CD4-positive, alpha-beta T cell treated with Interleukin-1 beta for 1 hour (primary cell): Measurements from ENCODE around the gene BCL2.
"Not testable (repeated sequence)": the region's sequence is repeated elsewhere in the genome, so short reads cannot be mapped to it uniquely, and the experiment has no call there.

Experiments
- DNase-seq, 2 donors: peaks; one replicate each; pipeline ENCODE4 v3.0.0-alpha.2; 2020 to 2022

The BCL2 gene

DNA sequence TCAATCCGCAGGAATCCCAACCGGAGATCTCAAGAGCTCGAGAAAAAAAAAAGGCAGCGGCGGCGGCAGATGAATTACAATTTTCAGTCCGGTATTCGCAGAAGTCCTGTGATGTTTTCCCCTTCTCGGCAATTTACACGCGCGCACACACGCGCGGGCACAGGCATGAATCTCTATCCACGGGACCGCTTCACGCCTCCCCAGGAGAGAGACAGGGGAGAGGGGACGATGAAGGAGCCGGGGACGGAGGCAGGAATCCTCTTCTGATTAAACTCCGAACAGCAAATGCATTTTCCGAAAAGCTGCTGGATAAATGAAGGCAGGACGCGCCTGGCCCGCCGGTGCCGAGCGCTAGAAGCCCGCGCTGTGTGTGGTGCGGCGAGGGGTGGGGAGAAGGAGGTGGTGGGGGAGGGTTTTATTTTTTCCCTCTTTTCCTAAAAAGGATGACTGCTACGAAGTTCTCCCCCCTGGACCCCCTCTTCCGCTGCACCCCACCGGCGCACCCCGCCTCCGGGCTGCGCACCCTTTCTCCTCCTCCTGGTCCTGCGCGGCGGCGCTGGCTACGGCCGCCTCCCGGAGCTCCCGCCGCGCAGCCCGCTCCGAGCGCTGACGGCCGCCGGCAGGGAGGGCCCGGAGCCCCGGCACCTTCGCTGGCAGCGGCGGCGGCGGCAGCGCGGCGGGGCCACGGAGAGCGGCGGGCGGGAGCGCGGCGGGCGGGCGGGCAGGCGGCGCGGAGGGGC lies at the start of gene BCL2:
Gene BCL2 (minus strand): TSS at position 387 of the 740 bp plus-strand sequence.
- DNase-seq: peak in 1 of 2 donors; percentile 31

DNA sequence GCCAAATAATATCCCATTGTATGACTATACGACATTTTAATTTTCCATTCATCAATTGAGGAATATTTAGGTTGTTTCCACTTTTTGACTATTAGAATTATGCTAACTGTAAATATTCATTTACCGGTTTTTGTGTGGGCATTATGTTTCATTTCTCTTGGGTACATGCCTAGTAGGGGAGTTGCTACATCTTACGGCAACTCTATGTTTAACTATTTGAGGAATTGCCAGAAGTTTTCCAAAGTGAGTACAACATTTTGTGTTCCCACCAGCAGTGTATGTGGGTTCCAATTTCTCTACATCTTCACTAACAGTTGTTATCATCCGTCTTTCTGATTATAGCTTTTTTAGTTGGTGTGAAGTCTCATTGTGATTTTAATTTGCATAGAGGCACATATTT lies 49.0 kb upstream of the BCL2 start:
- DNase-seq: no peak

GRCh38 chr18:63367053-63367953 lies 47.7 kb upstream of the BCL2 start, which contains the start of gene KDSR:
KDSR (minus strand) TSS chr18:63367206; CDS start chr18:63367118, 88 bp downstream.
- peak; percentile 76 to 80 for DNase-seq

- DNase-seq: peak; percentile 43 to 50
These were observed 46.9 kb upstream of the BCL2 start for GRCh38 chr18:63366213-63367052.

DNA sequence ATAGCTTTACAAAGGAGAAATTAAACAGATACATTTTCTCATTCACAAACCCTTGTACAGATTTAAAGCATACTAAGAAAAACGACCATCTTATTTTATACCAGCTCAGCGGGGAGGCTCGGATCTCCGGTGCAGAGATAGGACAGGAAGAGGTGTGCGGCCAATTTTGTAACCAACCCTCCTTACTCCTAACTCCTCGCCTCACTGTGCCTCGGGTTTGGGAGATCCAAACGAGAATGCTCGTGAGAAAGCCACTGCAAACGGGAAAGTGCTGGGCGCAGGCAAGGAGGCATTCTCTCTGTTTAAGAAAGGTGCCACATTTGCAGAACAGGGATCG lies 46.3 kb upstream of the BCL2 start:
- DNase-seq: no peak

DNA sequence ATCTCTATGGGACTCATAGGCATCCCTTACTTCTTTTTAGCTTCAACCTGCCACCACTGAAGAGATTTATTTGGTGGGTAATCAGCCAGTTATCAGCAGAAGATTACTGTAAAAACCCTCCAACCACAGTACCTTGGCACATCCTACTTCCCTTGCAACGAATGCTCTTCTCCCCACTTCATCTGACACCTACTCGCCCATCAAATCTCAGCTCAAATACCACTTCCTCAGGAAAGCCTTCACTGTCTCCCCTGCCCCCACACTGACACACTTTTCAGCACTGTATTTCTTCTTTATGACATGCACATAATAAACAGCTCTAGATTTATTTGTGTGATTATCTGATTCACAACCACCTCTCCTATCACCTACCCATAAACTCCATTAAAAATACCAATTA lies 44.4 kb upstream of the BCL2 start:
- peak; percentile 20 to 58 for DNase-seq

- DNase-seq: not testable (repeated sequence)
These were observed 43.9 kb upstream of the BCL2 start for GRCh38 chr18:63363420-63363819.

- no peak for DNase-seq
These were observed 36.8 kb upstream of the BCL2 start for GRCh38 chr18:63356272-63356896.

- no peak for DNase-seq
These were observed 30.7 kb upstream of the BCL2 start for GRCh38 chr18:63350230-63350629.

DNA sequence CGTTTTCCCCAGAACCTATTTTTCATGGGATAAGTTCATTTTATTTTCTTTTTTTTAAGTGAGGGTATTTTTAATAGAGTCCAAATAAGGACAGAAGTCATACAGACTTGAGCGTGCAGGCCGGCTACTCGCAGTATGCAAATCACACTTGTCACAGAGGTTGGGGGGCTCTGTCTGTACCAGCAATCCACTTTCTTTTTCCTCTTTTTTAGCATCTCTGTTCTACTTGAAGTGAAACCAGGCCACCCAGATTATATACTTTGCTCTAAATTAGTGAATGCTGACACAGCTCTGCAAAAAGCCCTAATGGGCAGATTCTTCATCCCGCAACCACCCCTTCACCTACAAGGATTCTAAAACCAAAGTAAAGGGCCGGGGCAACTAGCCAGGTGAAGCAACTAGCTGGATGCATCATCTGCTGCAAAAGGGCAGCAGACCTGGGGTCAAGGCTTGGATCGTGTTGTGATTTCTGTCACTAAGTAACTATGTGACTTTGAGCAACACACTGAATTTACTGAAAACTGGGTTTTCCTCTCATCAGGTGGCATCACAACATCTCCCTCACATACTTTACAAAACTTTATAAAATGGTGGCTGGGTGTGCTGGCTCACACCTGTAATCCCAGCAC lies 29.1 kb upstream of the BCL2 start:
- no peak for DNase-seq

- no peak for DNase-seq
These were observed 27.1 kb upstream of the BCL2 start for GRCh38 chr18:63346480-63347183.

- DNase-seq: no peak
These were observed 26.5 kb upstream of the BCL2 start for GRCh38 chr18:63346031-63346430.

DNA sequence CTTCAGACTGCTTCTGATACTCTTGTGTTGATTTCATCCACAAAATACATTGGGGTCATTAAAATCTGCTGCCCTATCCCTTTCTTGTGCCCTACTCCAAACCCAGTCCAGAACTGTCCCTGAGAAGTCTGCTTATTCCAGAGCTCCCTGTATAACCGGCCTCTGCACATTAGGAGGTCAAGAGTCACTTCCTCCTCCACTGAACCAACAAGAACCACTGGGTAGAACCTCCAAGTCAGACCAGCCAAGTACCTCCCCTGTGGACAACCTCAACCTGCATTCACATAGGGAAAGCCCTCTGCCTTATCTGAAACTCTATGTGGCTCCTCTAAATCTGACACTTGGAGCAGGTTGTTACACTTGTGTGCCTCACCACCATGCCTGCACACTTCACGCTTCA lies 25.3 kb upstream of the BCL2 start:
- DNase-seq: no peak

DNA sequence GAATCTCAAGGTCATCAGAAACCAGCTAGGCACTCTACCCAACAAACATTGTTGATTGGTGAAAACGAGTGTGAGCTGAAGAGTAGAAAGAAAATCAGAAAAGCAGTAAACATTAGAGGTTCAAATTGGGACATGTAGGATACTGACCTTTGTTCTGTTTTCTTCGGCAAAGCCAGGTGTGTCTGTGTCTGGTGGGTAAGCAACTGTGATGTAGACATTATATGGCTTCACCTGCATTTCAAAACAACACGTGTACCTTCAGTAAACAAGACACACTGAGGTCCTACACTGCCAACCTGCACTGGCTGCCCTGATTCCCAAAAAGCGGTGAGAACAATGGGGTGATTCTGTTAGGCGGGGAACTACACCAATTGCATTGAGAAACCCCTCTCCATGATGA lies 24.7 kb upstream of the BCL2 start:
- no peak for DNase-seq

- peak in 1 of 2 donors; percentile 36 for DNase-seq
These were observed 22.6 kb upstream of the BCL2 start for GRCh38 chr18:63342206-63342605.

DNA sequence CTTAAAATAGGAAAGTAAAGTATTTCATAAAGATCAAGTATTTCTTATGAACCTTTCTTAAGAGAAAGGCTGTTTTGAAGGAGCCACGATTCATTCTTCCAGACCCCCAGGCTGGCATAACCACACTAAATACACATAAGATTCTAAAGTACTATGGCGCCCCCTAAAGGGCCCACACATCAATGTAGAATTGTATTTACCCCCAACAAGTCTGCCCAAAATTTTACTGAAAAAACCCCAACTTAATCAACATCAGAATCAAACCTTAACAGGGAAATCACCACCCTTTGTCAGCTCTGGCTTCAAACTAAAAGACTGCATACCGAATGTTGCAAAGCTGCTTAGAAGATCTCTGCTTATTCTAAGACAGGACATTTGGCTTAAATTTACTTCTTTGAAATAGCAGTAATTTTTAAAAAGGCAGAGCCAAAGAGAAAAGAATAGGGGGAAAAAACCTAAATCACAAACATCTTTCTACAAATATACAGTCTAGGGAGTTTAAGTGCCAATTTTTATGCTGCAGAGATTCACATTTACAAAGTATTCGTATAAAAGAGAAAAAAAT lies 20.4 kb upstream of the BCL2 start:
- peak; percentile 38 to 60 for DNase-seq

- DNase-seq: no peak
These were observed 17.0 kb upstream of the BCL2 start for GRCh38 chr18:63336366-63337099.

DNA sequence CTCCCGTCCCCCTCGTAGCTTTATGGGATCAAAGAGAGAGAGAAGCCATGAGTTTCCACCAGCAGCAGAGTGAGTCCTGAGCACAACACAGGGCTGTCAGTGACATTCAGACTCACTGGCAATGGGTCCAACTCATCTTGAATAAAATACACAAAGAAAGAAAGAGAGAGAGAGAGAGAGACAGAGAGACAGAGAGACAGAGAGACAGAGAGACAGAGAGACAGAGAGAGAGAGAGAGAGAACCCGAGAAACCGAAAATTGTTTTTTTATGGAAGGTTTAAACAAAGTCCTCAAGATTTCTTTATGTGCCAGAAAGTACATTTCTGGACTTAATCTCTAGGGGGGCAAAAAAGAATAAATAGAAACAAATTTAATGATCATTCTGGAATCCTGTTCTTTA lies 11.5 kb upstream of the BCL2 start:
- DNase-seq: no peak

GRCh38 chr18:63329431-63330145 lies 10.0 kb upstream of the BCL2 start:
- DNase-seq: no peak

- DNase-seq: no peak
These were observed 6.4 kb upstream of the BCL2 start for GRCh38 chr18:63326011-63326410.
